IMR-90 (cell line): Measurements from ENCODE around the gene GALNT17. TPM values are rescaled to one million over a fixed set of nuclear protein-coding genes. Genes with fewer than 3 reads are reported as not detected.

ENCODE experiments used
- ATAC-seq: fragments of 200-7000 bp; cut with Tn5 transposase; 2 replicates; pipeline ENCODE4 v1.9.1; 2020; ENCODE audit warnings: low read depth, mild to moderate bottlenecking, moderate library complexity
- BruUV-seq: library from RNA; stranded (reverse); fragments of 400-500 nt; replicated peaks from 2 replicates; lab custom pipeline; 2021; lab: Mats Ljungman, UMichigan
- CTCF ChIA-PET: fragments of 300-600 bp; formaldehyde crosslinking; extraction: SDS; loops from one replicate; lab custom pipeline; 2021; ENCODE audit warnings: antibody characterized with exemption; lab: Yijun Ruan, JAX
- POLR2A ChIA-PET: fragments of 300-600 bp; sonication (Branson Sonifier 250); formaldehyde crosslinking; loops from one replicate; lab custom pipeline; 2022; ENCODE audit warnings: antibody characterized with exemption; ENCODE audit not compliant: unreplicated experiment; lab: Charles Lee
- DNase-seq: peaks from one replicate; pipeline ENCODE4 v3.0.0; 2013
- H2AFZ ChIP-seq: replicated peaks from 2 replicates; pipeline ENCODE3; 2013; ENCODE audit warnings: low read length, mild to moderate bottlenecking; ENCODE audit not compliant: poor library complexity
- H2AK5ac ChIP-seq: 2 replicates; pipeline ENCODE4 v1.6.1; 2013; ENCODE audit warnings: low read depth, low read length, inconsistent platforms
- H2AK9ac ChIP-seq: replicated peaks from 2 replicates; pipeline ENCODE3; 2013; ENCODE audit warnings: mild to moderate bottlenecking, low read depth, low read length, moderate library complexity; ENCODE audit not compliant: poor library complexity
- H2BK120ac ChIP-seq: 2 replicates; pipeline ENCODE4 v1.6.1; 2013; ENCODE audit warnings: low read depth, low read length, inconsistent platforms
- H2BK15ac ChIP-seq: 3 replicates; pipeline ENCODE4 v1.6.1; 2013; ENCODE audit warnings: low read depth, low read length, inconsistent platforms
- H2BK20ac ChIP-seq: 2 replicates; pipeline ENCODE4 v1.6.1; 2013; ENCODE audit warnings: low read depth, mild to moderate bottlenecking, inconsistent platforms, low read length, moderate library complexity
- H2BK5ac ChIP-seq: 2 replicates; pipeline ENCODE4 v1.6.1; 2013; ENCODE audit warnings: mild to moderate bottlenecking, low read depth, low read length, inconsistent platforms; ENCODE audit not compliant: poor library complexity, severe bottlenecking
- H3K14ac ChIP-seq: replicated peaks from 2 replicates; pipeline ENCODE4 v1.6.1; 2013; ENCODE audit warnings: low read depth, low read length, inconsistent platforms
- H3K18ac ChIP-seq: 2 replicates; pipeline ENCODE4 v1.6.1; 2013; ENCODE audit warnings: low read depth, low read length, control low read depth
- H3K23ac ChIP-seq: 2 replicates; pipeline ENCODE4 v1.6.1; 2013; ENCODE audit warnings: low read depth, low read length, inconsistent platforms
- H3K27ac ChIP-seq: 2 replicates; pipeline ENCODE4 v1.5.1; 2013; ENCODE audit warnings: mild to moderate bottlenecking, control low read depth, low read length; ENCODE audit not compliant: insufficient read depth
- H3K27me3 ChIP-seq: 2 replicates; pipeline ENCODE4 v1.6.1; 2013; ENCODE audit warnings: low read length; ENCODE audit not compliant: control insufficient read depth, insufficient read depth
- H3K36me3 ChIP-seq: 2 replicates; pipeline ENCODE4 v1.6.1; 2013; ENCODE audit warnings: low read length, mixed read lengths; ENCODE audit not compliant: control insufficient read depth, insufficient read depth
- H3K4ac ChIP-seq: 2 replicates; pipeline ENCODE4 v1.6.1; 2013; ENCODE audit warnings: low read depth, low read length, inconsistent platforms
- H3K4me1 ChIP-seq: 2 replicates; pipeline ENCODE4 v1.6.1; 2013; ENCODE audit warnings: low read length, mixed read lengths; ENCODE audit not compliant: control insufficient read depth, insufficient read depth
- H3K4me2 ChIP-seq: 2 replicates; pipeline ENCODE4 v1.6.1; 2013; ENCODE audit warnings: low read depth, mild to moderate bottlenecking, control low read depth, low read length, moderate library complexity
- H3K4me3 ChIP-seq: 2 replicates; pipeline ENCODE4 v1.5.1; 2013; ENCODE audit warnings: low read depth, mild to moderate bottlenecking, control low read depth, low read length, moderate library complexity; ENCODE audit not compliant: insufficient read depth
- H3K56ac ChIP-seq: 2 replicates; pipeline ENCODE4 v1.6.1; 2013; ENCODE audit warnings: low read length, inconsistent platforms; ENCODE audit not compliant: insufficient read depth; ENCODE audit errors: extremely low read depth
- H3K79me1 ChIP-seq, 2 experiments: 2 replicates each; pipeline ENCODE4 v1.6.1; 2013; ENCODE audit warnings: low read length in 2 of 2, inconsistent platforms in 1 of 2, low read depth in 1 of 2
- H3K9ac ChIP-seq: 2 replicates; pipeline ENCODE4 v1.6.1; 2013; ENCODE audit warnings: low read depth, low read length, control low read depth
- H3K9me1 ChIP-seq: 2 replicates; pipeline ENCODE4 v1.6.1; 2013; ENCODE audit warnings: low read length, inconsistent platforms; ENCODE audit not compliant: insufficient read depth
- H3K9me3 ChIP-seq: 2 replicates; pipeline ENCODE4 v1.6.1; 2013; ENCODE audit warnings: low read length; ENCODE audit not compliant: control insufficient read depth, insufficient read depth
- H4K20me1 ChIP-seq: 2 replicates; pipeline ENCODE4 v1.6.1; 2013; ENCODE audit warnings: low read length, inconsistent platforms; ENCODE audit not compliant: insufficient read depth
- H4K5ac ChIP-seq: 2 replicates; pipeline ENCODE4 v1.6.1; 2013; ENCODE audit warnings: mild to moderate bottlenecking, low read depth, low read length, control low read depth
- H4K8ac ChIP-seq, 2 experiments: 2 replicates each; pipeline ENCODE4 v1.6.1; 2013; ENCODE audit warnings: low read depth in 2 of 2, low read length in 2 of 2, control low read depth in 1 of 2, inconsistent platforms in 1 of 2
- H4K91ac ChIP-seq: 2 replicates; pipeline ENCODE4 v1.6.1; 2013; ENCODE audit warnings: low read depth, low read length, inconsistent platforms; ENCODE audit not compliant: insufficient read depth
- BHLHE40 ChIP-seq: fragments of 150-350 bp; IDR thresholded peaks from 2 replicates; pipeline ENCODE4 v1.6.1; 2016; ENCODE audit warnings: mild to moderate bottlenecking, low read depth, low read length
- CEBPB ChIP-seq: IDR thresholded peaks from 2 replicates; pipeline ENCODE4 v1.6.1; 2012; ENCODE audit warnings: low read depth, low read length, improper control_type of control experiment
- CHD1 ChIP-seq: IDR thresholded peaks from 2 replicates; pipeline ENCODE4 v1.6.1; 2012; ENCODE audit warnings: low read depth, low read length, improper control_type of control experiment
- FOS ChIP-seq: fragments of 150-350 bp; IDR thresholded peaks from 2 replicates; pipeline ENCODE4 v1.6.1; 2016; ENCODE audit warnings: low read depth, low read length
- NFE2L2 ChIP-seq: fragments of 150-350 bp; IDR thresholded peaks from 2 replicates; pipeline ENCODE4 v1.6.1; 2016; ENCODE audit warnings: low read depth, mild to moderate bottlenecking, low read length
- RAD21 ChIP-seq: IDR thresholded peaks from 2 replicates; pipeline ENCODE4 v1.6.1; 2012; ENCODE audit warnings: low read length, improper control_type of control experiment
- RCOR1 ChIP-seq: IDR thresholded peaks from 2 replicates; pipeline ENCODE4 v1.6.1; 2012; ENCODE audit warnings: mild to moderate bottlenecking, low read length, improper control_type of control experiment; ENCODE audit not compliant: insufficient replicate concordance
- RFX5 ChIP-seq: IDR thresholded peaks from 2 replicates; pipeline ENCODE4 v1.8.0; 2012; ENCODE audit warnings: low read depth, mild to moderate bottlenecking, low read length, moderate library complexity
- SMC3 ChIP-seq: fragments of 150-350 bp; IDR thresholded peaks from 2 replicates; pipeline ENCODE4 v1.6.1; 2016; ENCODE audit warnings: low read depth, mild to moderate bottlenecking, antibody characterized with exemption, low read length, moderate library complexity
- WGBS, 2 experiments: methylation state at CpG; one replicate each; pipeline versions ENCODE4 v1.1.5 to v1.1.7; 2013; ENCODE audit warnings: missing lambda C conversion rate in 2 of 2; ENCODE audit not compliant: insufficient read length in 1 of 2; ENCODE audit errors: extremely low coverage in 2 of 2; 5-methylcytosine and 5-hydroxymethylcytosine counted together
- dilution Hi-C: fragments of 300-500 bp; cut with HindIII; formaldehyde crosslinking; loops from one replicate; pipeline ENCODE4 v1.14.3; 2018; ENCODE audit warnings: low sequenced_read_pairs; ENCODE audit not compliant: unreplicated experiment
- in situ Hi-C: fragments of 300-500 bp; cut with MboI; formaldehyde crosslinking; loops from 3 replicates; pipeline ENCODE4 v1.14.3; 2019; ENCODE audit warnings: low sequenced_read_pairs, inconsistent platforms, mixed read lengths
- intact Hi-C: fragments of 100-400 bp; cut with micrococcal nuclease; formaldehyde crosslinking; loops from 2 replicates; pipeline ENCODE4 v1.10.0; 2022
- polyA plus RNA-seq, 3 experiments: library from polyadenylated mRNA; depleted of rRNA; stranded (reverse); fragments of >200 nt; gene quantifications; 2 replicates each; pipeline ENCODE4 v1.2.3, GENCODE V29; 2012; ENCODE audit warnings: low replicate concordance in 1 of 3
- total RNA-seq: library from RNA; depleted of rRNA; stranded (reverse); fragments of >200 nt; gene quantifications from 2 replicates; pipeline ENCODE4 v1.2.3, GENCODE V29; 2012
- TF ChIP-seq, protein P1 (sequence below): fragments of 150-350 bp; IDR thresholded peaks from 2 replicates; pipeline ENCODE4 v1.6.1; 2016; ENCODE audit warnings: low read depth, mild to moderate bottlenecking, low read length, moderate library complexity, borderline replicate concordance

Gene GALNT17
- total and polyA plus RNA-seq, 2 of the 4 experiments (the other 2 are of a cell fraction) = not detected

- Histone ChIP-seq H4K91ac (no peak overlapping the region), H3K14ac (no peak overlapping the region), H3K9me1 (no peaks in the 10 kb centered on the region), H3K9me3 (0 out of 2 replicates have a peak, but pooled peaks cover 6% of the 10 kb centered on the region), H3K9ac (no peak overlapping the region), H4K20me1 (no peaks in the 10 kb centered on the region), H2BK15ac (no peak overlapping the region), H2AK9ac (no peak overlapping the region), H3K4me2 (no peak overlapping the region), H3K56ac (no peak overlapping the region), H3K4me3 (no peak overlapping the region), H3K4me1 (no peaks in the 10 kb centered on the region), H3K23ac (no peak overlapping the region), H3K27ac (no peak overlapping the region), H3K36me3 (no peaks in the 10 kb centered on the region), H3K27me3 (no peaks in the 10 kb centered on the region), H3K18ac (no peak overlapping the region), H4K8ac (no peak overlapping the region), H4K5ac (no peak overlapping the region), H2BK5ac (no peak overlapping the region), H2BK120ac (no peak overlapping the region), H3K4ac (no peak overlapping the region), H3K79me1 (no peaks in the 10 kb centered on the region), H2BK20ac (no peak overlapping the region), H2AFZ (no peak overlapping the region), H2AK5ac (no peak overlapping the region)
- no CpG with 5 or more reads among the region's 3 CpGs for WGBS, 2 experiments
- ATAC-seq = no peak
- DNase-seq = no peak
- dilution Hi-C loops = no loop called here
- intact Hi-C loops = no loop called here
- ChIA-PET POLR2A (no interaction called here), CTCF (no interaction called here)
- in situ Hi-C loops = no loop called here
- no TSS peak for BruUV-seq
- TF ChIP-seq BHLHE40 = no peak
- no peak for TF ChIP-seq FOS
- no peak for TF ChIP-seq CEBPB
- no peak for TF ChIP-seq NFE2L2
- no peak for TF ChIP-seq RAD21
- TF ChIP-seq, protein P1, sequence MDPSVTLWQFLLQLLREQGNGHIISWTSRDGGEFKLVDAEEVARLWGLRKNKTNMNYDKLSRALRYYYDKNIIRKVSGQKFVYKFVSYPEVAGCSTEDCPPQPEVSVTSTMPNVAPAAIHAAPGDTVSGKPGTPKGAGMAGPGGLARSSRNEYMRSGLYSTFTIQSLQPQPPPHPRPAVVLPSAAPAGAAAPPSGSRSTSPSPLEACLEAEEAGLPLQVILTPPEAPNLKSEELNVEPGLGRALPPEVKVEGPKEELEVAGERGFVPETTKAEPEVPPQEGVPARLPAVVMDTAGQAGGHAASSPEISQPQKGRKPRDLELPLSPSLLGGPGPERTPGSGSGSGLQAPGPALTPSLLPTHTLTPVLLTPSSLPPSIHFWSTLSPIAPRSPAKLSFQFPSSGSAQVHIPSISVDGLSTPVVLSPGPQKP = no peak
- no peak for TF ChIP-seq CHD1
- no peak for TF ChIP-seq RCOR1
- no peak for TF ChIP-seq RFX5
- TF ChIP-seq SMC3 = no peak
Measured at GRCh38 chr7:71697400-71697799, 565.5 kb downstream of the GALNT17 start.
